ENCODE measurements around the gene OR14I1.

DNA sequence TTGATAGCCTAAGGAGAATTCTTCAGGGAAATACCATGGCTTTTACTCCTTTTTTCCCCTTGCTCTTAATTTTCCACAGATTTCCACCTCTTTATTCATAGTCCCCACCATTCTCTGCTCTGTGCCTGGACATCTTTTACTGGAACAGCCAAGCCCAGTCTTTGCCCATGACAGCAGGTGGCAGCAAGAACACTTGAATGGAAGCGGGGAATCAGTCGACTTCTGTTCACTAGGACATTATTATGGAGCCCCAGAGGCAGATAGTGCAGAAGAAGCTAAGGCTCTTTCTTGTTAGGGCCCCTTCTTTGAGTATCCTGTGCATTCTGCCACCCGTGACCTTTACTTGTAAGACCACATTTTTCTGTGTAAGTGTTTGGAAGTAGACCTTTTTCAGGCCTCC is 6.3 kb downstream of the OR14I1 start:
- TF ChIP-seq, protein P1, sequence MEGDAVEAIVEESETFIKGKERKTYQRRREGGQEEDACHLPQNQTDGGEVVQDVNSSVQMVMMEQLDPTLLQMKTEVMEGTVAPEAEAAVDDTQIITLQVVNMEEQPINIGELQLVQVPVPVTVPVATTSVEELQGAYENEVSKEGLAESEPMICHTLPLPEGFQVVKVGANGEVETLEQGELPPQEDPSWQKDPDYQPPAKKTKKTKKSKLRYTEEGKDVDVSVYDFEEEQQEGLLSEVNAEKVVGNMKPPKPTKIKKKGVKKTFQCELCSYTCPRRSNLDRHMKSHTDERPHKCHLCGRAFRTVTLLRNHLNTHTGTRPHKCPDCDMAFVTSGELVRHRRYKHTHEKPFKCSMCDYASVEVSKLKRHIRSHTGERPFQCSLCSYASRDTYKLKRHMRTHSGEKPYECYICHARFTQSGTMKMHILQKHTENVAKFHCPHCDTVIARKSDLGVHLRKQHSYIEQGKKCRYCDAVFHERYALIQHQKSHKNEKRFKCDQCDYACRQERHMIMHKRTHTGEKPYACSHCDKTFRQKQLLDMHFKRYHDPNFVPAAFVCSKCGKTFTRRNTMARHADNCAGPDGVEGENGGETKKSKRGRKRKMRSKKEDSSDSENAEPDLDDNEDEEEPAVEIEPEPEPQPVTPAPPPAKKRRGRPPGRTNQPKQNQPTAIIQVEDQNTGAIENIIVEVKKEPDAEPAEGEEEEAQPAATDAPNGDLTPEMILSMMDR (IDR thresholded peaks at IDR 0.05), result no peak
- no peak for TF ChIP-seq POLR2A (IDR thresholded peaks at IDR 0.05)
- TF ChIP-seq EP300 (IDR thresholded peaks at IDR 0.05), result no peak

Measured in suprapubic skin (tissue), 3 donors.